C4-2B (cell line): ENCODE data around the gene FOXD1.
A peak's percentile ranks its signal among the peaks of the same experiment; 100 is the strongest.

Experiments
- H3K27ac ChIP-seq: fragments of 450-650 bp; 2 replicates; pipeline ENCODE4 v1.5.1; 2017
- ZFX ChIP-seq: fragments of 450-650 bp; IDR thresholded peaks from 2 replicates; pipeline ENCODE4 v1.6.1; 2017
- TF ChIP-seq, protein P1 (sequence below): fragments of 450-650 bp; conservative IDR thresholded peaks from 2 replicates; pipeline ENCODE4 v1.5.1; 2017; ENCODE audit warnings: mild to moderate bottlenecking

The FOXD1 gene

DNA sequence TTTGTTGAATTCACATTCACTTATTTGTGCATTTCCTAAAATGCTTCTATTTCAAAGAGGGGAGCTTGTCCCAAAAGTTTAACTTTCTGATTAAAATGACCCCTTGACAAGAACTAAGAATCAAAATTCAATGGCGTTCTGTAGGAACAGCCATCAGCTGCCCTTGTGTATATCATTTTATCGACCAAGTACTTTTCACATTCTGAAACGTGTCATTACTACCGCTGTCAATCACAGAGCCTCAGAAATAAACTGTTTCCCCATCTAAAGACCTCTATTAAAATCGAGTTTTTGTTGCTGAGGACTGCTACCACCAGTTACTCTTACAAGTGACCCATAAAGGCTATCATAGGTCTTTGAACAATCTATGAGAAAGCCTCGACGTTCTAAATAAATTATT lies 1.6 kb upstream of the FOXD1 start:
- no peak overlapping the region for H3K27ac ChIP-seq
- no peak for TF ChIP-seq ZFX
- TF ChIP-seq, protein P1, sequence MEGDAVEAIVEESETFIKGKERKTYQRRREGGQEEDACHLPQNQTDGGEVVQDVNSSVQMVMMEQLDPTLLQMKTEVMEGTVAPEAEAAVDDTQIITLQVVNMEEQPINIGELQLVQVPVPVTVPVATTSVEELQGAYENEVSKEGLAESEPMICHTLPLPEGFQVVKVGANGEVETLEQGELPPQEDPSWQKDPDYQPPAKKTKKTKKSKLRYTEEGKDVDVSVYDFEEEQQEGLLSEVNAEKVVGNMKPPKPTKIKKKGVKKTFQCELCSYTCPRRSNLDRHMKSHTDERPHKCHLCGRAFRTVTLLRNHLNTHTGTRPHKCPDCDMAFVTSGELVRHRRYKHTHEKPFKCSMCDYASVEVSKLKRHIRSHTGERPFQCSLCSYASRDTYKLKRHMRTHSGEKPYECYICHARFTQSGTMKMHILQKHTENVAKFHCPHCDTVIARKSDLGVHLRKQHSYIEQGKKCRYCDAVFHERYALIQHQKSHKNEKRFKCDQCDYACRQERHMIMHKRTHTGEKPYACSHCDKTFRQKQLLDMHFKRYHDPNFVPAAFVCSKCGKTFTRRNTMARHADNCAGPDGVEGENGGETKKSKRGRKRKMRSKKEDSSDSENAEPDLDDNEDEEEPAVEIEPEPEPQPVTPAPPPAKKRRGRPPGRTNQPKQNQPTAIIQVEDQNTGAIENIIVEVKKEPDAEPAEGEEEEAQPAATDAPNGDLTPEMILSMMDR = no peak

DNA sequence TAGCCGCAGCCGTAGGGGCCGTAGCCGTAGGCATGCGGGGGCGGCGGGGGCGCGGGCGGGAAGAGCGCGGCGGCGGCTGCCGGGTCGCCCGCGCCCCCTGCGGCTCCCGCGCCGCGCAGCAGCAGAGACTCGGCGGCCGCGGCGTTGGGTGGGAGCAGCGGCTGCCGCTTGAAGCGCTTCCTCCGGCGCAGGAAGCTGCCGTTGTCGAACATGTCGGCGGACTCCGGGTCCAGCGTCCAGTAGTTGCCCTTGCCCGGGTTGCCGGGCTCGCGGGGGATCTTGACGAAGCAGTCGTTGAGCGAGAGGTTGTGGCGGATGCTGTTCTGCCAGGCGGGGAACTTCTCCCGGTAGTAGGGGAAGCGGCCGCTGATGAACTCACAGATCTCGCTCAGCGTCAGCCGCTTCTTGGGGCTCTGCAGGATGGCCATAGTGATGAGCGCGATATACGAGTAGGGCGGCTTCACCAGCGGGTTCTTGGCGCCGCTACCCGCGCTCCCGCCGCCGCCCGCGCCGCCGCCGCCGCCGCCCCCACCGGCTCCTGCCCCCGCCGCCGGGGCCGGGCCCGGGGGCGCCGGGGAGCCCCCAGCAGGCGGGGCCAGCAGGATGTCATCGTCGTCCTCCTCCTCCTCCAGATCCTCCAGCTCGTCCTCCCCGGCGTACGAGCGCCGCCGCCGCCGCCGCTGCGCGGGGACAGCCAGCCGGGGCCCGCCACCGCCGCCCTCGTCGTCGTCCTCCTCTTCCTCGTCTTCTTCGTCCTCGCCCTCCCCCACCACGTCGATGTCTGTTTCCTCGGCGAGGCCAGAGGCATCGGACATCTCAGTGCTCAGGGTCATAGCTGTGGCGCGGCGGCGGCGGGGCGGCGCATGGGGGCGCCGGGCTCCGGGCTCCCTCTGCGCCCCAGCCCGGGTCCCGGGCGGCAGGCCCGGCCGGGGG lies 781 bp downstream of the FOXD1 start:
- H3K27ac ChIP-seq = no peak overlapping the region
- TF ChIP-seq, protein P1 = peak; percentile 20; the same call in 1 of the 2 replicates
- no peak for TF ChIP-seq ZFX

DNA sequence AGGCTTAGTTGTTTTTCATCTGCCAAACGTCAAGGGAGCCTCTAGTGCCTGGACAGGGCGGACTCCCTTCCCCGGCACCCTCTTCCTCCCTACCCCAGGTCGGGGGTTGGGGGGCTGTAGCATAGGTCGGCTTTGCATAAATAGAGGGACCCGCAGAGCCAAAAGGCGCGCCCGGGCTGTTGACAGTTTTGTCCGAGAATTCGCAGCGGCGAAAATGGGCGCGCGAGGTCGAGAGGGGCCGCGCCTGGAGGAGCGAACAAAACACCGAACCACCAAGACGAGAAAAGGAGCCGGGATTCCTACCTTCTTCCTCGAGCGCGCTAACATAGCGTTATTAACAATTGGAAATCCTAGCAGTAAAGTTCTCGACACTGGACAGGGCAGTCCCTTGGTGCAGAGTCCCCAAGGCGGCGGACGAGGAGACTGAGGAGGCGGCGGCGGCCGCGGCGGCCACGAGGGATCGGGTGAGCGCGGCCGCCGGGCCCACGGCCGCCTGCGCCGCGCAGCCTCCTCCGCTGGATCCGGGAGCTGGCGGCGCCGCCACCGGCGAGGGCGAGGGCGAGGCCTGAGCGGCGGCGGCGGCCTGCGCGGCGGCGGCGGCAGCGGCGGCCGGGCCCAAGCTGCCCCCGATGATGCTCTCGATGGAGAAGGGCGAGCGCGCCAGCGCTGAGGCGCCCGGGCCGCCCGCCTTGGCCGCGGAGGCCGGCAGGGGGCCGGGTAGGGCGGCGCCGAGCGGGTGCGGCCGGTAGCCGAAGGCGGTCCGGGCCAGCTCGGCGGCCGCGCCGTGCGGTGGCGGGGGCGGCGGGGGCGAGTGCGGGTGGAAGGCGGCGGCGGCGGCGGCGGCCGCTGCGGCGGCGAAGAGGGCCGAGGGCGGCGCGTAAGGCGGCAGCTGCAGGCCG lies 1.7 kb downstream of the FOXD1 start:
- TF ChIP-seq, protein P1 = peak; percentile 26
- 0 out of 2 replicates have a peak, but pooled peaks have one; percentile 39 for TF ChIP-seq ZFX
- no peak overlapping the region for H3K27ac ChIP-seq

DNA sequence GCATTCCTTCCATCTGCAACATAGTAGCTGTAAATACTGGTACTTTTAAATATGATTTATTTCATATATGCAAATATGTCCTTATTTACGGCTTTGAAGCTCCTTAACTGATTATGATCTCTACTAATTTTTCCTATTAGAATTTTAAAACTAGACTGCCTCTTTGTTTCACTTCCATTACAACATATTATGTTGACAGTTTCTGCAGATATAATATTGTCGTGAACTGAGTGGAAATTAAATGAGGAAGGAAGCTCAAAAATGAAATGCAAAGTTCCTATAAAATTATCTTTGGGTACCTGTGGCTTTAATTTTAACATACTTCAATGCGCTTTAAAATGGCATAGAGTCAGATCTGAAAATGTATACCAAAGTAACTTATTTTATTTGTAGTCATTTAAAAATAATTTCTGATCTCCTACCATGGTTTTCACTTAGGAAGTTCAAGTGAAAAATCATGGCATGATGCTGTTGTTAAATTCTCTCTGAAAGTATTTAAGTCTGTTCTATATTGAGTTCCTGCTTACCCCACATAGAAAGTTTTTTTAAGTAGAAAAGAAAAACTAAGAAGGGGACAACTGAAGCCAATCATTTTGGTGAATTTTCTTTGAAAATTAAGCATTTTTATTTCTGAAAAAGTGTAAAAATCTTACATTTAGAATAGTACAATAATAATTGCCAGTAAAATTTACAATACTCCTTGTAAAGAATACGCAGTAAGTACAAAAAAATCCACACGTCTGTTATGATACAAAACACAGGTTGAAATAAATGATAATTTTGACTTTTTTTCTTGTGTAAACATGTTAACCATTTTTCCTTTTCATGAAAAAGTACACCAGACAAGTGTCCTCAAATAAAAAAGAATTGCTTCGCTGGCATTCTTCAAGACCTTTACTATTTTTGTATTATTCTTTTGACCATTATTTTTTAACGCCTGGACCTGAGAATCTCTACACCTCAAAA lies 2.6 kb downstream of the FOXD1 start:
- no peak overlapping the region for H3K27ac ChIP-seq
- TF ChIP-seq, protein P1 = no peak
- TF ChIP-seq ZFX = no peak

DNA sequence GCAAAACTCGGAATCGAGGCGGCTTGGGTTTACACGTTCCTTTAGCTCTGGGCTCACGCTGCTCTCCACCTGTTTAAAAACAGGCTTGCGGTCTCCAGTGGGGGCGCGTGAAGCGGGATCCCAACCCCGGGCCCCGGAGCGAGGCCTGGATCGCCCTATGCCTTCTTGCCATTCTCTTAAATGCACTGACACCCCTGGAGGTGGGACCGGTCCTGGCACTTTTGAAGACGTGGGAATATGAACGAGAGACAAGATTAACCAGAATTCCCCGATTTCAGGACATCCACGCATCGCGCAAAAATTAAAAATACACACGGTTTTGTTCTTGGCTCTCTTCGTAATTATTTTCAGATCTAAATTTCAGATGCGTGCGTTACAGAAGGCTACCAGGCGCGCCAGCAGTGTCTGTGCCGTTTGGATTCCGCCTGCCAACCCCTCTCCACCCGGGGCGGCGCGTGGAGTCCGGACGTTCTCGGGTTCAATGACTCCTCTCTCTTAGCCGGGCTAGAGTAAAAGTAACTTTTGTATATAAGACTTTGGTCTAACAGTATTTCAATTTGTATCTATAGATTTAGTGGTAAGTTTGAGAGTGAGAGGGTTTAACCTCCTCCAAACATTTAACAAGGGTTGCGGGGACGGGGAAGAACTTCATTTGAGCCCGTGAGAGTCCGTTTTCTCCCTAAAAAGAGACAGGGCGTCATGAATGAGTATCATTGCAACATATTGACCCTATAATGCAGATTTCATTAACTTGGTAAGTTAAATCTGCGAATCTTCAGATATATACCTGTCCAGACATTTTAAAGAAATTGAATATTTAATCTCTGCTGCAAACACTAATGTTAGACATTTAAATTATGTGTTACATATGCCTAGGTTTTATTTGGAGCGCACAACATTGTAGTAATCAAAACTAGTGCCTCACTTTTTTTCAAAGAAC lies 3.8 kb downstream of the FOXD1 start:
- H3K27ac ChIP-seq = no peak overlapping the region
- TF ChIP-seq ZFX = no peak
- TF ChIP-seq, protein P1 = no peak
